Liver (tissue), 9 donors: ENCODE results near the gene MRPS18C. TPM values are rescaled to one million over a fixed set of nuclear protein-coding genes. Genes with fewer than 3 reads are reported as not detected.
"Not testable (repeated sequence)": the region's sequence is repeated elsewhere in the genome, so short reads cannot be mapped to it uniquely, and the experiment has no call there.

Source experiments
- DNase-seq: peaks from one replicate; pipeline ENCODE4 v3.0.0-alpha.2; 2017; ENCODE audit warnings: low spot score
- H3K27ac ChIP-seq, 2 donors: one replicate each; pipeline ENCODE4 v1.7.0; 2013; ENCODE audit warnings: inconsistent platforms in 2 of 2, low read length in 2 of 2, control low read depth in 1 of 2, low read depth in 1 of 2, mild to moderate bottlenecking in 1 of 2
- H3K27me3 ChIP-seq, 4 donors: one replicate each; pipeline versions ENCODE4 v1.6.1 to v1.7.0; 2013; ENCODE audit warnings: low read length in 3 of 4, inconsistent platforms in 1 of 4, mild to moderate bottlenecking in 1 of 4, moderate library complexity in 1 of 4; ENCODE audit not compliant: control insufficient read depth in 4 of 4, insufficient read depth in 4 of 4
- H3K36me3 ChIP-seq, 4 donors: one replicate each; pipeline versions ENCODE4 v1.6.1 to v1.7.0; 2013; ENCODE audit warnings: low read length in 3 of 4, mild to moderate bottlenecking in 3 of 4, low read depth in 1 of 4, moderate library complexity in 1 of 4; ENCODE audit not compliant: control insufficient read depth in 4 of 4, insufficient read depth in 3 of 4
- H3K4me1 ChIP-seq, 4 donors: one replicate each; pipeline versions ENCODE4 v1.6.1 to v1.7.0; 2013; ENCODE audit warnings: low read length in 3 of 4, mild to moderate bottlenecking in 3 of 4, moderate library complexity in 1 of 4; ENCODE audit not compliant: control insufficient read depth in 4 of 4, insufficient read depth in 4 of 4
- H3K4me3 ChIP-seq, 3 donors: one replicate each; pipeline versions ENCODE4 v1.6.1 to v1.7.0; 2013; ENCODE audit warnings: low read length in 3 of 3, control low read depth in 1 of 3, low read depth in 1 of 3, mild to moderate bottlenecking in 1 of 3
- H3K9ac ChIP-seq, 2 donors: one replicate each; pipeline ENCODE4 v1.7.0; 2013; ENCODE audit warnings: low read length in 2 of 2, mild to moderate bottlenecking in 2 of 2, moderate library complexity in 2 of 2, control low read depth in 1 of 2, low read depth in 1 of 2
- H3K9me3 ChIP-seq, 4 donors: one replicate each; pipeline versions ENCODE4 v1.6.1 to v1.7.0; 2013; ENCODE audit warnings: low read length in 3 of 4; ENCODE audit not compliant: control insufficient read depth in 4 of 4
- EGR1 ChIP-seq, 2 donors: IDR thresholded peaks; 2 replicates each; pipeline ENCODE4 v1.6.1; 2016 to 2018; ENCODE audit warnings: antibody characterized with exemption in 2 of 2, low read depth in 2 of 2
- FOXA1 ChIP-seq: IDR thresholded peaks from 2 replicates; pipeline ENCODE4 v1.6.1; 2016; ENCODE audit warnings: antibody characterized with exemption
- GABPA ChIP-seq, 2 donors: IDR thresholded peaks in 1 of 2; conservative IDR thresholded peaks in 1 of 2; 2 replicates each; pipeline ENCODE4 v1.6.1; 2016; ENCODE audit warnings: antibody characterized with exemption in 2 of 2, mild to moderate bottlenecking in 1 of 2, moderate library complexity in 1 of 2
- HNF4A ChIP-seq, 2 donors: conservative IDR thresholded peaks; 2 replicates each; pipeline ENCODE4 v1.6.1; 2016; ENCODE audit warnings: antibody characterized with exemption in 2 of 2, mild to moderate bottlenecking in 2 of 2
- HNF4G ChIP-seq: IDR thresholded peaks from 2 replicates; pipeline ENCODE4 v1.6.1; 2016; ENCODE audit warnings: antibody characterized with exemption
- JUND ChIP-seq, 2 donors: IDR thresholded peaks; 2 replicates each; pipeline ENCODE4 v1.6.1; 2016; ENCODE audit warnings: antibody characterized with exemption in 2 of 2
- MAX ChIP-seq: IDR thresholded peaks from 2 replicates; pipeline ENCODE4 v1.6.1; 2016; ENCODE audit warnings: antibody characterized with exemption
- NR2F2 ChIP-seq: IDR thresholded peaks from 2 replicates; pipeline ENCODE4 v1.6.1; 2016; ENCODE audit warnings: antibody characterized with exemption
- RAD21 ChIP-seq, 2 donors: IDR thresholded peaks; 2 replicates each; pipeline ENCODE4 v1.6.1; 2016; ENCODE audit warnings: antibody characterized with exemption in 2 of 2, mild to moderate bottlenecking in 2 of 2
- REST ChIP-seq: IDR thresholded peaks from 2 replicates; pipeline ENCODE4 v1.6.1; 2016; ENCODE audit warnings: antibody characterized with exemption, mild to moderate bottlenecking
- RXRA ChIP-seq, 2 donors: IDR thresholded peaks; 2 replicates each; pipeline ENCODE4 v1.6.1; 2017 to 2018; ENCODE audit warnings: antibody characterized with exemption in 2 of 2, mild to moderate bottlenecking in 1 of 2
- SP1 ChIP-seq: IDR thresholded peaks from 2 replicates; pipeline ENCODE4 v1.6.1; 2018; ENCODE audit warnings: antibody characterized with exemption, mild to moderate bottlenecking
- TAF1 ChIP-seq: conservative IDR thresholded peaks from 2 replicates; pipeline ENCODE4 v1.6.1; 2016; ENCODE audit warnings: antibody characterized with exemption, mild to moderate bottlenecking
- YY1 ChIP-seq: IDR thresholded peaks from 2 replicates; pipeline ENCODE4 v1.6.1; 2016; ENCODE audit warnings: antibody characterized with exemption, mild to moderate bottlenecking
- ZBTB33 ChIP-seq: IDR thresholded peaks from 2 replicates; pipeline ENCODE4 v1.6.1; 2016; ENCODE audit warnings: antibody characterized with exemption
- WGBS: extraction: QIAGEN DNeasy Blood & Tissue Kit; methylation state at CpG from one replicate; pipeline ENCODE4 v1.1.7; 2013; 5-methylcytosine and 5-hydroxymethylcytosine counted together
- polyA plus RNA-seq, 2 donors: library from polyadenylated mRNA; stranded (reverse) in 1 of 2; unstranded in 1 of 2; fragments of 200-250 nt in 1 of 2; fragments of >200 nt in 1 of 2; fragmentation: Nextera tagmentation in 1 of 2; extraction: Ambion mirVana in 1 of 2; gene quantifications; one replicate each; pipeline versions ENCODE4 v1.2.1 to v1.2.3, GENCODE V29; 2013 to 2015
- total RNA-seq, 2 donors: library from RNA; depleted of rRNA; stranded (reverse); fragments of >200 nt; gene quantifications; one replicate each; pipeline ENCODE4 v1.2.3, GENCODE V29; 2014
- TF ChIP-seq, protein P1 (sequence below): fragments of 150-350 bp; IDR thresholded peaks from 2 replicates; pipeline ENCODE4 v1.5.1; 2017; ENCODE audit warnings: improper control_type of control experiment, low read depth, low read length; ENCODE audit not compliant: missing input control
- TF ChIP-seq, protein P2 (sequence below): IDR thresholded peaks from 2 replicates; pipeline ENCODE4 v1.6.1; 2016; ENCODE audit warnings: antibody characterized with exemption
- donor health status: healthy.
- donor health status: healthy.
- donor health status: healthy.
- donor health status: healthy.
- donor health status: healthy.

MRPS18C gene
- total and polyA plus RNA-seq, 4 donors: 12.2 to 97.3 (median 17.1) TPM

DNA sequence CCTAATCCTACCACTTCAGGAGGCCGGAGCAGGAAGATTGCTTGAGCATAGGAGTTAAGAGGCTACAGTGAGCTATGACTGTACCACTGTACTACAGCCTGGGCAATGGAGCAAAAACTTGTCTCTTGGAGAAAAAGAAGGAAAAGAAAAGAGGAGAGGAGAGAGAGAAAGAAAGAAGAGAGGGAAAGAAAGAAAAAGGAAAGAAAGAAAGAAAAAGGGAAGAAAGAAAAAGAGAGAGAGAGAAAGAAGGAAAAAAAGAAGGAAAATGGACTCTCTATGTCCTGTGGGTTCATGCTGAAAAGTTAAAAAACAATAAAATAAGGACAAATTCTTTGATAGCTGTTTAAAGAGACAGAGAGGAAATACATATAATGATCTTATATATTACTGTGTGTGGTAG, 42.3 kb downstream of the MRPS18C start:
- 93% methylated on average over 1 of the region's 1 CpG for WGBS
- no peak for TF ChIP-seq FOXA1
- TF ChIP-seq, protein P1, sequence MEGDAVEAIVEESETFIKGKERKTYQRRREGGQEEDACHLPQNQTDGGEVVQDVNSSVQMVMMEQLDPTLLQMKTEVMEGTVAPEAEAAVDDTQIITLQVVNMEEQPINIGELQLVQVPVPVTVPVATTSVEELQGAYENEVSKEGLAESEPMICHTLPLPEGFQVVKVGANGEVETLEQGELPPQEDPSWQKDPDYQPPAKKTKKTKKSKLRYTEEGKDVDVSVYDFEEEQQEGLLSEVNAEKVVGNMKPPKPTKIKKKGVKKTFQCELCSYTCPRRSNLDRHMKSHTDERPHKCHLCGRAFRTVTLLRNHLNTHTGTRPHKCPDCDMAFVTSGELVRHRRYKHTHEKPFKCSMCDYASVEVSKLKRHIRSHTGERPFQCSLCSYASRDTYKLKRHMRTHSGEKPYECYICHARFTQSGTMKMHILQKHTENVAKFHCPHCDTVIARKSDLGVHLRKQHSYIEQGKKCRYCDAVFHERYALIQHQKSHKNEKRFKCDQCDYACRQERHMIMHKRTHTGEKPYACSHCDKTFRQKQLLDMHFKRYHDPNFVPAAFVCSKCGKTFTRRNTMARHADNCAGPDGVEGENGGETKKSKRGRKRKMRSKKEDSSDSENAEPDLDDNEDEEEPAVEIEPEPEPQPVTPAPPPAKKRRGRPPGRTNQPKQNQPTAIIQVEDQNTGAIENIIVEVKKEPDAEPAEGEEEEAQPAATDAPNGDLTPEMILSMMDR: no peak
- no peak for TF ChIP-seq SP1
- no peak for TF ChIP-seq EGR1 (IDR thresholded peaks at IDR 0.05; ENCODE audit: low read depth in 2 of 2)
- no peak for TF ChIP-seq HNF4G
- TF ChIP-seq RAD21 (IDR thresholded peaks at IDR 0.05): no peak
- no peak for TF ChIP-seq ZBTB33
- TF ChIP-seq NR2F2: no peak
- no peak for TF ChIP-seq RXRA (IDR thresholded peaks at IDR 0.05)
- no peak for TF ChIP-seq YY1
- no peak for TF ChIP-seq JUND (IDR thresholded peaks at IDR 0.05)
- no peak for TF ChIP-seq TAF1
- TF ChIP-seq, protein P2, sequence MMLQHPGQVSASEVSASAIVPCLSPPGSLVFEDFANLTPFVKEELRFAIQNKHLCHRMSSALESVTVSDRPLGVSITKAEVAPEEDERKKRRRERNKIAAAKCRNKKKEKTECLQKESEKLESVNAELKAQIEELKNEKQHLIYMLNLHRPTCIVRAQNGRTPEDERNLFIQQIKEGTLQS: no peak
- no peak for TF ChIP-seq GABPA (IDR thresholded peaks at IDR 0.05 in 1 of 2, conservative IDR thresholded peaks at IDR 0.05 in 1 of 2)
- TF ChIP-seq HNF4A (conservative IDR thresholded peaks at IDR 0.05): no peak

GRCh38 chr4:83501671-83502070, 45.8 kb downstream of the MRPS18C start:
- H3K4me1 ChIP-seq, H3K9me3 ChIP-seq, H3K9ac ChIP-seq, H3K27me3 ChIP-seq, H3K36me3 ChIP-seq, H3K27ac ChIP-seq, H3K4me3 ChIP-seq, DNase-seq: not testable (repeated sequence)
- 91% methylated on average over 3 of the region's 3 CpGs for WGBS

More for the DNA sequence above, 42.3 kb downstream of the MRPS18C start:
- H3K36me3 ChIP-seq: no peaks in the 10 kb centered on the region
- no peaks in the 10 kb centered on the region for H3K27me3 ChIP-seq
- H3K4me1 ChIP-seq: no peaks in the 10 kb centered on the region
- no peak overlapping the region for H3K27ac ChIP-seq
- H3K9ac ChIP-seq: no peak overlapping the region
- H3K4me3 ChIP-seq: no peak overlapping the region
- no peak for DNase-seq
- no peaks in the 10 kb centered on the region for H3K9me3 ChIP-seq

- Histone ChIP-seq H3K4me1 (no peaks in the 10 kb centered on the region), H3K4me3 (no peak overlapping the region), H3K27me3 (no peaks in the 10 kb centered on the region), H3K9ac (no peak overlapping the region), H3K9me3 (no peaks in the 10 kb centered on the region), H3K36me3 (no peaks in the 10 kb centered on the region), H3K27ac (no peak overlapping the region)
- no peak for TF ChIP-seq FOXA1
- TF ChIP-seq REST: no peak
- TF ChIP-seq ZBTB33: no peak
- no peak for TF ChIP-seq HNF4A (conservative IDR thresholded peaks at IDR 0.05)
- TF ChIP-seq SP1: no peak
- TF ChIP-seq, protein P1: no peak
- no peak for TF ChIP-seq MAX
- DNase-seq: no peak
These were observed 48.1 kb downstream of the MRPS18C start for GRCh38 chr4:83503974-83504373.
